Liver (tissue), 9 donors: ENCODE results near the gene ARHGEF5. TPM values are rescaled to one million over a fixed set of nuclear protein-coding genes. Genes with fewer than 3 reads are reported as not detected.

ENCODE experiments used
- DNase-seq: peaks from one replicate; pipeline ENCODE4 v3.0.0-alpha.2; 2017; ENCODE audit warnings: low spot score
- H3K27ac ChIP-seq, 2 donors: one replicate each; pipeline ENCODE4 v1.7.0; 2013; ENCODE audit warnings: inconsistent platforms in 2 of 2, low read length in 2 of 2, control low read depth in 1 of 2, low read depth in 1 of 2, mild to moderate bottlenecking in 1 of 2
- H3K27me3 ChIP-seq, 4 donors: one replicate each; pipeline versions ENCODE4 v1.6.1 to v1.7.0; 2013; ENCODE audit warnings: low read length in 3 of 4, inconsistent platforms in 1 of 4, mild to moderate bottlenecking in 1 of 4, moderate library complexity in 1 of 4; ENCODE audit not compliant: control insufficient read depth in 4 of 4, insufficient read depth in 4 of 4
- H3K36me3 ChIP-seq, 4 donors: one replicate each; pipeline versions ENCODE4 v1.6.1 to v1.7.0; 2013; ENCODE audit warnings: low read length in 3 of 4, mild to moderate bottlenecking in 3 of 4, low read depth in 1 of 4, moderate library complexity in 1 of 4; ENCODE audit not compliant: control insufficient read depth in 4 of 4, insufficient read depth in 3 of 4
- H3K4me1 ChIP-seq, 4 donors: one replicate each; pipeline versions ENCODE4 v1.6.1 to v1.7.0; 2013; ENCODE audit warnings: low read length in 3 of 4, mild to moderate bottlenecking in 3 of 4, moderate library complexity in 1 of 4; ENCODE audit not compliant: control insufficient read depth in 4 of 4, insufficient read depth in 4 of 4
- H3K4me3 ChIP-seq, 3 donors: one replicate each; pipeline versions ENCODE4 v1.6.1 to v1.7.0; 2013; ENCODE audit warnings: low read length in 3 of 3, control low read depth in 1 of 3, low read depth in 1 of 3, mild to moderate bottlenecking in 1 of 3
- H3K9ac ChIP-seq, 2 donors: one replicate each; pipeline ENCODE4 v1.7.0; 2013; ENCODE audit warnings: low read length in 2 of 2, mild to moderate bottlenecking in 2 of 2, moderate library complexity in 2 of 2, control low read depth in 1 of 2, low read depth in 1 of 2
- H3K9me3 ChIP-seq, 4 donors: one replicate each; pipeline versions ENCODE4 v1.6.1 to v1.7.0; 2013; ENCODE audit warnings: low read length in 3 of 4; ENCODE audit not compliant: control insufficient read depth in 4 of 4
- EGR1 ChIP-seq, 2 donors: IDR thresholded peaks; 2 replicates each; pipeline ENCODE4 v1.6.1; 2016 to 2018; ENCODE audit warnings: antibody characterized with exemption in 2 of 2, low read depth in 2 of 2
- FOXA1 ChIP-seq: IDR thresholded peaks from 2 replicates; pipeline ENCODE4 v1.6.1; 2016; ENCODE audit warnings: antibody characterized with exemption
- FOXA2 ChIP-seq: IDR thresholded peaks from 2 replicates; pipeline ENCODE4 v1.6.1; 2016; ENCODE audit warnings: antibody characterized with exemption
- GABPA ChIP-seq, 2 donors: IDR thresholded peaks in 1 of 2; conservative IDR thresholded peaks in 1 of 2; 2 replicates each; pipeline ENCODE4 v1.6.1; 2016; ENCODE audit warnings: antibody characterized with exemption in 2 of 2, mild to moderate bottlenecking in 1 of 2, moderate library complexity in 1 of 2
- HNF4A ChIP-seq, 2 donors: conservative IDR thresholded peaks; 2 replicates each; pipeline ENCODE4 v1.6.1; 2016; ENCODE audit warnings: antibody characterized with exemption in 2 of 2, mild to moderate bottlenecking in 2 of 2
- HNF4G ChIP-seq: IDR thresholded peaks from 2 replicates; pipeline ENCODE4 v1.6.1; 2016; ENCODE audit warnings: antibody characterized with exemption
- JUND ChIP-seq, 2 donors: IDR thresholded peaks; 2 replicates each; pipeline ENCODE4 v1.6.1; 2016; ENCODE audit warnings: antibody characterized with exemption in 2 of 2
- MAX ChIP-seq: IDR thresholded peaks from 2 replicates; pipeline ENCODE4 v1.6.1; 2016; ENCODE audit warnings: antibody characterized with exemption
- NR2F2 ChIP-seq: IDR thresholded peaks from 2 replicates; pipeline ENCODE4 v1.6.1; 2016; ENCODE audit warnings: antibody characterized with exemption
- RAD21 ChIP-seq, 2 donors: IDR thresholded peaks; 2 replicates each; pipeline ENCODE4 v1.6.1; 2016; ENCODE audit warnings: antibody characterized with exemption in 2 of 2, mild to moderate bottlenecking in 2 of 2
- RXRA ChIP-seq, 2 donors: IDR thresholded peaks; 2 replicates each; pipeline ENCODE4 v1.6.1; 2017 to 2018; ENCODE audit warnings: antibody characterized with exemption in 2 of 2, mild to moderate bottlenecking in 1 of 2
- SP1 ChIP-seq: IDR thresholded peaks from 2 replicates; pipeline ENCODE4 v1.6.1; 2018; ENCODE audit warnings: antibody characterized with exemption, mild to moderate bottlenecking
- TAF1 ChIP-seq: conservative IDR thresholded peaks from 2 replicates; pipeline ENCODE4 v1.6.1; 2016; ENCODE audit warnings: antibody characterized with exemption, mild to moderate bottlenecking
- YY1 ChIP-seq: IDR thresholded peaks from 2 replicates; pipeline ENCODE4 v1.6.1; 2016; ENCODE audit warnings: antibody characterized with exemption, mild to moderate bottlenecking
- ZBTB33 ChIP-seq: IDR thresholded peaks from 2 replicates; pipeline ENCODE4 v1.6.1; 2016; ENCODE audit warnings: antibody characterized with exemption
- WGBS: extraction: QIAGEN DNeasy Blood & Tissue Kit; methylation state at CpG from one replicate; pipeline ENCODE4 v1.1.7; 2013; 5-methylcytosine and 5-hydroxymethylcytosine counted together
- polyA plus RNA-seq, 2 donors: library from polyadenylated mRNA; stranded (reverse) in 1 of 2; unstranded in 1 of 2; fragments of 200-250 nt in 1 of 2; fragments of >200 nt in 1 of 2; fragmentation: Nextera tagmentation in 1 of 2; extraction: Ambion mirVana in 1 of 2; gene quantifications; one replicate each; pipeline versions ENCODE4 v1.2.1 to v1.2.3, GENCODE V29; 2013 to 2015
- total RNA-seq, 2 donors: library from RNA; depleted of rRNA; stranded (reverse); fragments of >200 nt; gene quantifications; one replicate each; pipeline ENCODE4 v1.2.3, GENCODE V29; 2014
- TF ChIP-seq, protein P1 (sequence below): fragments of 150-350 bp; IDR thresholded peaks from 2 replicates; pipeline ENCODE4 v1.5.1; 2017; ENCODE audit warnings: improper control_type of control experiment, low read depth, low read length; ENCODE audit not compliant: missing input control
- TF ChIP-seq, protein P2 (sequence below): IDR thresholded peaks from 2 replicates; pipeline ENCODE4 v1.6.1; 2016; ENCODE audit warnings: antibody characterized with exemption
- TF ChIP-seq, protein P3 (sequence below): IDR thresholded peaks from 2 replicates; pipeline ENCODE4 v1.6.1; 2016; ENCODE audit warnings: antibody characterized with exemption, mild to moderate bottlenecking
- donor health status: healthy.
- donor health status: healthy.
- donor health status: healthy.
- donor health status: healthy.
- donor health status: healthy.

The ARHGEF5 gene
- total and polyA plus RNA-seq, 4 donors: 3.5 to 8.4 (median 4.8) TPM

- WGBS: 93% methylated on average over 11 of the region's 11 CpGs
- no peaks in the 10 kb centered on the region for H3K27me3 ChIP-seq
- TF ChIP-seq EGR1 (IDR thresholded peaks at IDR 0.05; ENCODE audit: low read depth in 2 of 2) (no peak), NR2F2 (no peak), TAF1 (no peak), ZBTB33 (no peak), JUND (IDR thresholded peaks at IDR 0.05) (no peak), RAD21 (IDR thresholded peaks at IDR 0.05) (no peak)
- TF ChIP-seq, protein P1, sequence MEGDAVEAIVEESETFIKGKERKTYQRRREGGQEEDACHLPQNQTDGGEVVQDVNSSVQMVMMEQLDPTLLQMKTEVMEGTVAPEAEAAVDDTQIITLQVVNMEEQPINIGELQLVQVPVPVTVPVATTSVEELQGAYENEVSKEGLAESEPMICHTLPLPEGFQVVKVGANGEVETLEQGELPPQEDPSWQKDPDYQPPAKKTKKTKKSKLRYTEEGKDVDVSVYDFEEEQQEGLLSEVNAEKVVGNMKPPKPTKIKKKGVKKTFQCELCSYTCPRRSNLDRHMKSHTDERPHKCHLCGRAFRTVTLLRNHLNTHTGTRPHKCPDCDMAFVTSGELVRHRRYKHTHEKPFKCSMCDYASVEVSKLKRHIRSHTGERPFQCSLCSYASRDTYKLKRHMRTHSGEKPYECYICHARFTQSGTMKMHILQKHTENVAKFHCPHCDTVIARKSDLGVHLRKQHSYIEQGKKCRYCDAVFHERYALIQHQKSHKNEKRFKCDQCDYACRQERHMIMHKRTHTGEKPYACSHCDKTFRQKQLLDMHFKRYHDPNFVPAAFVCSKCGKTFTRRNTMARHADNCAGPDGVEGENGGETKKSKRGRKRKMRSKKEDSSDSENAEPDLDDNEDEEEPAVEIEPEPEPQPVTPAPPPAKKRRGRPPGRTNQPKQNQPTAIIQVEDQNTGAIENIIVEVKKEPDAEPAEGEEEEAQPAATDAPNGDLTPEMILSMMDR: no peak
- H3K9me3 ChIP-seq: no peaks in the 10 kb centered on the region
- DNase-seq: no peak
- H3K36me3 ChIP-seq: no peaks in the 10 kb centered on the region
- no peak overlapping the region for H3K27ac ChIP-seq
- H3K4me3 ChIP-seq: no peak overlapping the region
- H3K4me1 ChIP-seq: no peaks in the 10 kb centered on the region
- no peak overlapping the region for H3K9ac ChIP-seq
Observed at GRCh38 chr7:144403102-144403501, 47.9 kb downstream of the ARHGEF5 start.

DNA sequence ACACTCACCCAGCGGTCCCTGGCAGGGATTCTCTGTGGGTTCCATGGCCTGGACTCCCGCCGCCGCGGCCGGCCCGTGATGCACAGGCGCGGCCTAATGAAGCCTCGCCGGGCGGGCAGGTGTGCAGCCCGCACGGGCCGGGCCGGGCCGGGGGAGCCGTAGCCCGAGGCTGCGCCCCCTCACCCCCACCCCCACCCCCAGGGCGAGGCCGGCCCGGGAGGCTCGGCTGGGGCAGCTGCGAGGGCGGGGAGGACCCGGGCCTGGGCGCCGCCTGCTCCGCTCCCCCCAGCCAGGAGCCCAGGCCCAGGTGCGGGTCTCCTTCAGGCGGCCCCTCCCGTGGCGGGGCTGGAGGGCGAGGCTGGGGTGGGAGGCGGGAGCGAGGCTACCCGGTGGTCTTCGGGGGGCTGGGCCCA is 48.5 kb downstream of the ARHGEF5 start, which contains the start of gene NOBOX:
Gene NOBOX, minus strand, starts transcription at position 45 of the 413 bp plus-strand sequence.
- no peak for TF ChIP-seq NR2F2
- no peak for TF ChIP-seq EGR1 (IDR thresholded peaks at IDR 0.05; ENCODE audit: low read depth in 2 of 2)
- no peak for TF ChIP-seq GABPA (IDR thresholded peaks at IDR 0.05 in 1 of 2, conservative IDR thresholded peaks at IDR 0.05 in 1 of 2)
- TF ChIP-seq FOXA1: no peak
- no peak for TF ChIP-seq YY1
- TF ChIP-seq TAF1: no peak
- TF ChIP-seq FOXA2: no peak
- TF ChIP-seq, protein P2, sequence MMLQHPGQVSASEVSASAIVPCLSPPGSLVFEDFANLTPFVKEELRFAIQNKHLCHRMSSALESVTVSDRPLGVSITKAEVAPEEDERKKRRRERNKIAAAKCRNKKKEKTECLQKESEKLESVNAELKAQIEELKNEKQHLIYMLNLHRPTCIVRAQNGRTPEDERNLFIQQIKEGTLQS: no peak
- TF ChIP-seq HNF4G: no peak
- no peak for TF ChIP-seq SP1
- TF ChIP-seq MAX: no peak
- TF ChIP-seq, protein P1: no peak
- TF ChIP-seq RAD21 (IDR thresholded peaks at IDR 0.05): no peak
- TF ChIP-seq, protein P3, sequence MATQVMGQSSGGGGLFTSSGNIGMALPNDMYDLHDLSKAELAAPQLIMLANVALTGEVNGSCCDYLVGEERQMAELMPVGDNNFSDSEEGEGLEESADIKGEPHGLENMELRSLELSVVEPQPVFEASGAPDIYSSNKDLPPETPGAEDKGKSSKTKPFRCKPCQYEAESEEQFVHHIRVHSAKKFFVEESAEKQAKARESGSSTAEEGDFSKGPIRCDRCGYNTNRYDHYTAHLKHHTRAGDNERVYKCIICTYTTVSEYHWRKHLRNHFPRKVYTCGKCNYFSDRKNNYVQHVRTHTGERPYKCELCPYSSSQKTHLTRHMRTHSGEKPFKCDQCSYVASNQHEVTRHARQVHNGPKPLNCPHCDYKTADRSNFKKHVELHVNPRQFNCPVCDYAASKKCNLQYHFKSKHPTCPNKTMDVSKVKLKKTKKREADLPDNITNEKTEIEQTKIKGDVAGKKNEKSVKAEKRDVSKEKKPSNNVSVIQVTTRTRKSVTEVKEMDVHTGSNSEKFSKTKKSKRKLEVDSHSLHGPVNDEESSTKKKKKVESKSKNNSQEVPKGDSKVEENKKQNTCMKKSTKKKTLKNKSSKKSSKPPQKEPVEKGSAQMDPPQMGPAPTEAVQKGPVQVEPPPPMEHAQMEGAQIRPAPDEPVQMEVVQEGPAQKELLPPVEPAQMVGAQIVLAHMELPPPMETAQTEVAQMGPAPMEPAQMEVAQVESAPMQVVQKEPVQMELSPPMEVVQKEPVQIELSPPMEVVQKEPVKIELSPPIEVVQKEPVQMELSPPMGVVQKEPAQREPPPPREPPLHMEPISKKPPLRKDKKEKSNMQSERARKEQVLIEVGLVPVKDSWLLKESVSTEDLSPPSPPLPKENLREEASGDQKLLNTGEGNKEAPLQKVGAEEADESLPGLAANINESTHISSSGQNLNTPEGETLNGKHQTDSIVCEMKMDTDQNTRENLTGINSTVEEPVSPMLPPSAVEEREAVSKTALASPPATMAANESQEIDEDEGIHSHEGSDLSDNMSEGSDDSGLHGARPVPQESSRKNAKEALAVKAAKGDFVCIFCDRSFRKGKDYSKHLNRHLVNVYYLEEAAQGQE: no peak
- no peak for TF ChIP-seq RXRA (IDR thresholded peaks at IDR 0.05)
- TF ChIP-seq HNF4A (conservative IDR thresholded peaks at IDR 0.05): no peak
- TF ChIP-seq JUND (IDR thresholded peaks at IDR 0.05): no peak
- no peak for TF ChIP-seq ZBTB33
- DNase-seq: no peak
- Histone ChIP-seq H3K4me1 (no peaks in the 10 kb centered on the region), H3K27me3 (no peaks in the 10 kb centered on the region), H3K27ac (no peak within 1 kb of the TSS), H3K9ac (no peak within 1 kb of the TSS), H3K36me3 (no peaks in the 10 kb centered on the region), H3K4me3 (no peak within 1 kb of the TSS), H3K9me3 (no peaks in the 10 kb centered on the region)
- WGBS: 91% methylated on average over 39 of the region's 39 CpGs
